Measurements from ENCODE around the gene LMO7.
"Not testable (repeated sequence)": the region's sequence is repeated elsewhere in the genome, so short reads cannot be mapped to it uniquely, and the experiment has no call there.

LMO7 gene

GRCh38 chr13:75771818-75772217 lies 135.7 kb downstream of the LMO7 start:
- no peak for DNase-seq (ENCODE audit: low spot score)

- no peak for DNase-seq (ENCODE audit: low spot score)
These were observed 138.0 kb downstream of the LMO7 start for GRCh38 chr13:75774176-75774575.

GRCh38 chr13:75776550-75776949 lies 140.4 kb downstream of the LMO7 start:
- no peak for DNase-seq (ENCODE audit: low spot score)

GRCh38 chr13:75779393-75779792 lies 143.3 kb downstream of the LMO7 start:
- DNase-seq (ENCODE audit: low spot score): no peak

- DNase-seq (ENCODE audit: low spot score): not testable (repeated sequence)
These were observed 144.0 kb downstream of the LMO7 start for GRCh38 chr13:75780103-75780502.

- no peak for DNase-seq (ENCODE audit: low spot score)
These were observed 146.9 kb downstream of the LMO7 start for GRCh38 chr13:75782985-75783384.

- no peak for DNase-seq (ENCODE audit: low spot score)
These were observed 147.9 kb downstream of the LMO7 start for GRCh38 chr13:75784003-75784402.

- no peak for DNase-seq (ENCODE audit: low spot score)
These were observed 149.0 kb downstream of the LMO7 start for GRCh38 chr13:75785130-75785529.

- DNase-seq (ENCODE audit: low spot score): no peak
These were observed 151.3 kb downstream of the LMO7 start for GRCh38 chr13:75787249-75787928.

- no peak for DNase-seq (ENCODE audit: low spot score)
These were observed 152.4 kb downstream of the LMO7 start for GRCh38 chr13:75788481-75788981.

- no peak for DNase-seq (ENCODE audit: low spot score)
These were observed 153.5 kb downstream of the LMO7 start for GRCh38 chr13:75789451-75790197.

GRCh38 chr13:75790198-75790970 lies 154.3 kb downstream of the LMO7 start:
- DNase-seq (ENCODE audit: low spot score): no peak

- DNase-seq (ENCODE audit: low spot score): no peak
These were observed 156.5 kb downstream of the LMO7 start for GRCh38 chr13:75792526-75793187.

- not testable (repeated sequence) for DNase-seq (ENCODE audit: low spot score)
These were observed 157.0 kb downstream of the LMO7 start for GRCh38 chr13:75793188-75793567.

GRCh38 chr13:75794663-75795062 lies 158.5 kb downstream of the LMO7 start:
- no peak for DNase-seq (ENCODE audit: low spot score)

- no peak for DNase-seq (ENCODE audit: low spot score)
These were observed 159.1 kb downstream of the LMO7 start for GRCh38 chr13:75795274-75795673.

GRCh38 chr13:75796825-75797224 lies 160.7 kb downstream of the LMO7 start:
- DNase-seq (ENCODE audit: low spot score): no peak

- DNase-seq (ENCODE audit: low spot score): no peak
These were observed 161.1 kb downstream of the LMO7 start for GRCh38 chr13:75797239-75797638.

- no peak for DNase-seq (ENCODE audit: low spot score)
These were observed 161.6 kb downstream of the LMO7 start for GRCh38 chr13:75797719-75798118.

GRCh38 chr13:75798353-75799255 lies 162.5 kb downstream of the LMO7 start:
- no peak for DNase-seq (ENCODE audit: low spot score)

GRCh38 chr13:75800545-75800944 lies 164.4 kb downstream of the LMO7 start:
- DNase-seq (ENCODE audit: low spot score): no peak
